Caco-2 (cell line): ENCODE data around the gene FBXO33. TPM values are rescaled to one million over a fixed set of nuclear protein-coding genes. Genes with fewer than 3 reads are reported as not detected.
"Not testable (repeated sequence)": the region's sequence is repeated elsewhere in the genome, so short reads cannot be mapped to it uniquely, and the experiment has no call there.

ENCODE experiments used
- BruUV-seq: library from RNA; stranded (reverse); fragments of 400-500 nt; replicated peaks from 2 replicates; lab custom pipeline; 2021; lab: Mats Ljungman, UMichigan
- CTCF ChIA-PET: fragments of 300-600 bp; sonication (Branson Sonifier 250); formaldehyde crosslinking; loops from one replicate; lab custom pipeline; 2022; ENCODE audit warnings: antibody characterized with exemption; lab: Charles Lee
- POLR2A ChIA-PET: fragments of 300-600 bp; sonication (Branson Sonifier 250); formaldehyde crosslinking; loops from one replicate; lab custom pipeline; 2022; ENCODE audit warnings: antibody characterized with exemption; lab: Charles Lee
- DNase-seq, 2 experiments: peaks; one replicate each; pipeline versions ENCODE4 v3.0.0 to v3.0.0-alpha.2; 2020 to 2022
- H3K27me3 ChIP-seq: replicated peaks from 2 replicates; pipeline ENCODE4 v1.6.0; 2011; ENCODE audit warnings: low read length; ENCODE audit not compliant: control insufficient read depth, insufficient read depth
- H3K36me3 ChIP-seq: 2 replicates; pipeline ENCODE4 v1.5.1; 2011; ENCODE audit warnings: low read length; ENCODE audit not compliant: control insufficient read depth, insufficient read depth
- H3K4me1 ChIP-seq: fragments of 250-450 bp; sonication (Bioruptor Pico); 2 replicates; pipeline ENCODE4 v1.5.1; 2020; ENCODE audit warnings: mild to moderate bottlenecking
- H3K4me3 ChIP-seq: 2 replicates; pipeline ENCODE4 v1.5.1; 2011; ENCODE audit warnings: low read depth, mild to moderate bottlenecking, control low read depth, low read length
- H3K9me3 ChIP-seq: fragments of 250-450 bp; sonication (Bioruptor Pico); 2 replicates; pipeline ENCODE4 v1.5.1; 2020; ENCODE audit warnings: mild to moderate bottlenecking, moderate library complexity
- H3K27ac Mint-ChIP-seq: one replicate; pipeline ENCODE4 v1.8.0; 2022; ENCODE audit warnings: mixed read lengths; ENCODE audit not compliant: unreplicated experiment
- H3K27me3 Mint-ChIP-seq: one replicate; pipeline ENCODE4 v1.8.0; 2022; ENCODE audit warnings: mixed read lengths; ENCODE audit not compliant: insufficient read depth, unreplicated experiment
- H3K36me3 Mint-ChIP-seq: one replicate; pipeline ENCODE4 v1.8.0; 2022; ENCODE audit warnings: mild to moderate bottlenecking, mixed read lengths; ENCODE audit not compliant: insufficient read depth, unreplicated experiment
- H3K4me1 Mint-ChIP-seq: one replicate; pipeline ENCODE4 v1.8.0; 2022; ENCODE audit warnings: low read depth, mixed read lengths; ENCODE audit not compliant: unreplicated experiment
- H3K4me3 Mint-ChIP-seq: one replicate; pipeline ENCODE4 v1.8.0; 2022; ENCODE audit warnings: mild to moderate bottlenecking, moderate library complexity, mixed read lengths; ENCODE audit not compliant: unreplicated experiment
- H3K9me3 Mint-ChIP-seq: one replicate; pipeline ENCODE4 v1.8.0; 2022; ENCODE audit warnings: mixed read lengths; ENCODE audit not compliant: unreplicated experiment
- intact Hi-C: fragments of 100-400 bp; cut with micrococcal nuclease; formaldehyde crosslinking; loops from one replicate; pipeline ENCODE4 v1.10.0; 2022; ENCODE audit not compliant: unreplicated experiment
- total RNA-seq: library from RNA; stranded (reverse); gene quantifications from 2 replicates; pipeline ENCODE4 v1.2.3, GENCODE V29; 2022
- TF ChIP-seq, protein P1 (sequence below), 2 experiments: fragments of 200-600 bp in 1 of 2; IDR thresholded peaks; 1 replicate in 1 of 2; 2 replicates in 1 of 2; pipeline versions ENCODE4 v1.5.1 to v1.8.0; 2011 to 2022; ENCODE audit warnings: antibody characterized with exemption in 1 of 2, control low read depth in 1 of 2, inconsistent platforms in 1 of 2, low read depth in 1 of 2, low read length in 1 of 2, mild to moderate bottlenecking in 1 of 2, moderate library complexity in 1 of 2; ENCODE audit not compliant: insufficient read depth in 1 of 2, severe bottlenecking in 1 of 2, unreplicated experiment in 1 of 2

The FBXO33 gene
- total RNA-seq, 1 experiment from 2014 or later, result 6.0 TPM

DNA sequence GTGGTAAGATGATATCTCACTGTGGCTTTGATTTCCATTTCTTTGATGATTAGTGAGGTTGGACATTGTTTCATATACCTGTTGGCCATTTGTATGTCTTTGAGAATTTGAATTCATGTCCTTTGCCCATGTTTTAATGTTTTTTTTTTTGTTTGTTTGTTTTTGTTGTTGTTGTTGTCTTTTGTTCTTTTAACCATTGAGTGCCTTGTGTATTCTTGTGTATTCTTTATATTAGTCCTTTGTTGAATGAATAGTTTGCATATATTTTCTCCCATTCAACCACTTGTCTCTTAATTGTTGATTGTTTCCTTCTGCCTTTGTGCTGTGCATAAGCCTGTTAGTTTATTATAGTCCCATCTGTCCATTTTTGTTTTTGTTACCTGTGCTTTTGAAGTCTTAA is 71.9 kb downstream of the FBXO33 start:
- Histone ChIP-seq H3K27me3 (no peaks in the 10 kb centered on the region), H3K36me3 (no peaks in the 10 kb centered on the region), H3K4me1 (no peaks in the 10 kb centered on the region), H3K9me3 (no peaks in the 10 kb centered on the region), H3K4me3 (no peak overlapping the region)
- H3K27ac Mint-ChIP-seq, result no peak overlapping the region
- H3K27me3 Mint-ChIP-seq, result no peaks in the 10 kb centered on the region
- POLR2A ChIA-PET, result no interaction called here
- CTCF ChIA-PET, result interaction anchor here (0.6 kb wide), 1 partner anchor 173 kb away, joined by 3 read pairs; no protein-coding TSS in a partner anchor
- H3K4me3 Mint-ChIP-seq, result no peak overlapping the region
- peaks cover 6% of the 10 kb centered on the region for H3K36me3 Mint-ChIP-seq
- TF ChIP-seq, protein P1, sequence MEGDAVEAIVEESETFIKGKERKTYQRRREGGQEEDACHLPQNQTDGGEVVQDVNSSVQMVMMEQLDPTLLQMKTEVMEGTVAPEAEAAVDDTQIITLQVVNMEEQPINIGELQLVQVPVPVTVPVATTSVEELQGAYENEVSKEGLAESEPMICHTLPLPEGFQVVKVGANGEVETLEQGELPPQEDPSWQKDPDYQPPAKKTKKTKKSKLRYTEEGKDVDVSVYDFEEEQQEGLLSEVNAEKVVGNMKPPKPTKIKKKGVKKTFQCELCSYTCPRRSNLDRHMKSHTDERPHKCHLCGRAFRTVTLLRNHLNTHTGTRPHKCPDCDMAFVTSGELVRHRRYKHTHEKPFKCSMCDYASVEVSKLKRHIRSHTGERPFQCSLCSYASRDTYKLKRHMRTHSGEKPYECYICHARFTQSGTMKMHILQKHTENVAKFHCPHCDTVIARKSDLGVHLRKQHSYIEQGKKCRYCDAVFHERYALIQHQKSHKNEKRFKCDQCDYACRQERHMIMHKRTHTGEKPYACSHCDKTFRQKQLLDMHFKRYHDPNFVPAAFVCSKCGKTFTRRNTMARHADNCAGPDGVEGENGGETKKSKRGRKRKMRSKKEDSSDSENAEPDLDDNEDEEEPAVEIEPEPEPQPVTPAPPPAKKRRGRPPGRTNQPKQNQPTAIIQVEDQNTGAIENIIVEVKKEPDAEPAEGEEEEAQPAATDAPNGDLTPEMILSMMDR (IDR thresholded peaks at IDR 0.05; ENCODE audit: insufficient read depth in 1 of 2, low read depth in 1 of 2, low read length in 1 of 2, severe bottlenecking in 1 of 2, unreplicated experiment in 1 of 2), result no peak
- H3K4me1 Mint-ChIP-seq, result no peaks in the 10 kb centered on the region
- BruUV-seq, result no TSS peak
- intact Hi-C loops, result no loop called here
- DNase-seq, result no peak
- no peaks in the 10 kb centered on the region for H3K9me3 Mint-ChIP-seq

DNA sequence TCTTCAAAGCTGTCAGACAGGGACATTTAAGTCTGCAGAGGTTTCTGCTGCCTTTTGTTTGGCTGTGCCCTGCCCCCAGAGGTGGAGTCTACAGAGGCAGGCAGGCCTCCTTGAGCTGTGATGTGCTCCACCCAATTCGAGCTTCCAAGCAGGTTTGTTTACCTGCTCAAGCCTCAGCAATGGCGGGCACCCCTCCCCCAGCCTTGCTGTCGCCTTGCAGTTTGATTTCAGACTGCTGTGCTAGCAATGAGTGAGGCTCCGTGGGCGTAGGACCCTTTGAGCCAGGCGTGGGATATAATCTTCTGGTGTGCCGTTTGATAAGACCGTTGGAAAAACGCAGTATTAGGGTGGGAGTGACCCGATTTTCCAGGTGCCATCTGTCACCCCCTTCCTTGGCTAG is 73.2 kb downstream of the FBXO33 start:
- H3K36me3 Mint-ChIP-seq, intact Hi-C loops, CTCF ChIA-PET: not testable (repeated sequence)

DNA sequence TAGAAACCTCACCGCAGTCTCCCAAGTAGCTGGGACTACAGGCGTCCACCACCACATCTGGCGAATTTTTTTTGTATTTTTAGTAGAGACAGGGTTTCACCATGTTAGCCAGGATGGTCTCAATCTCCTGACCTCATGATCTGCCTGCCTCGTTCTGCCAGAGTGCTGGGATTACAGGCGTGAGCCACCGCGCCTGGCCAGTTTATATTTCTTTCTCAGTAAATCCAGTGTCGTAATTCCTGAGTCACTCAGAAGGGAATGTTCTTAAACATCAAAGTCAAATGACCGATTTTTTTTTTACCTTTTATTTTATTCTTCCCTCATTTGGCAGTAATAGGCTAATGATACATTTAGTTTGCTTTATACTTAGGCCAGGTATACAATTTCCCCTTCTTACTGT is 80.5 kb downstream of the FBXO33 start:
- TF ChIP-seq, protein P1 (IDR thresholded peaks at IDR 0.05; ENCODE audit: insufficient read depth in 1 of 2, low read depth in 1 of 2, low read length in 1 of 2, severe bottlenecking in 1 of 2, unreplicated experiment in 1 of 2), result no peak
- H3K36me3 ChIP-seq, result no peaks in the 10 kb centered on the region

More for the DNA sequence above, 73.2 kb downstream of the FBXO33 start:
- H3K9me3 ChIP-seq, H3K4me3 Mint-ChIP-seq, H3K36me3 ChIP-seq, H3K4me1 Mint-ChIP-seq, H3K27ac Mint-ChIP-seq, DNase-seq, H3K27me3 Mint-ChIP-seq, BruUV-seq, H3K4me3 ChIP-seq, H3K9me3 Mint-ChIP-seq, POLR2A ChIA-PET, H3K27me3 ChIP-seq, H3K4me1 ChIP-seq: not testable (repeated sequence)

DNA sequence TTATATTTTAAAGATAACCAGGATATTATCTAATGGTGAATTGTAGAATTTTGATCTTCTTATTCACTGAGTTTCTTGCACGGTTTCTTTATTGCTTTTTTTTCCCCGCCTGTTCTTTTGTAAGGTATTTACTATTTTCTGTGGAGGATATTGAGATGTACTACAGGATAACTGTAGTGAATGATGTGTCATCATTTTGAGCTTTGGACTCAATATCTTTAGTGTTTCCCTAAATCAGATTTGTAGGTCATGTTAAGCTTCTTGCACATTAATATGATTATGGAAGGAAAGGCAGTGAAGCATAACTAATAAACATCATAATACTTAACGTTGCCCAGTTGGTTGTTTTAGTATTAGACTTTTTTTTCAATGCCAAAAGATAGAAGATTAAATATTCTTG is 81.4 kb downstream of the FBXO33 start:
- no peaks in the 10 kb centered on the region for H3K36me3 ChIP-seq
- Mint-ChIP-seq H3K27me3 (no peaks in the 10 kb centered on the region), H3K36me3 (peaks cover 23% of the 10 kb centered on the region), H3K4me1 (no peaks in the 10 kb centered on the region), H3K4me3 (no peak overlapping the region), H3K9me3 (peaks cover 10% of the 10 kb centered on the region), H3K27ac (no peak overlapping the region)
- no peak for DNase-seq
- H3K27me3 ChIP-seq, result no peaks in the 10 kb centered on the region
- intact Hi-C loops, result no loop called here
- ChIA-PET POLR2A (no interaction called here), CTCF (no interaction called here)
- H3K4me1 ChIP-seq, result no peaks in the 10 kb centered on the region
- H3K9me3 ChIP-seq, result peaks cover 6% of the 10 kb centered on the region
- TF ChIP-seq, protein P1 (IDR thresholded peaks at IDR 0.05; ENCODE audit: insufficient read depth in 1 of 2, low read depth in 1 of 2, low read length in 1 of 2, severe bottlenecking in 1 of 2, unreplicated experiment in 1 of 2), result no peak
- no peak overlapping the region for H3K4me3 ChIP-seq
- no TSS peak for BruUV-seq

More for the DNA sequence above, 80.5 kb downstream of the FBXO33 start:
- peaks cover 23% of the 10 kb centered on the region for H3K36me3 Mint-ChIP-seq
- DNase-seq, result no peak
- no peaks in the 10 kb centered on the region for H3K4me1 ChIP-seq
- no peak overlapping the region for H3K4me3 ChIP-seq
- peaks cover 10% of the 10 kb centered on the region for H3K9me3 Mint-ChIP-seq
- BruUV-seq, result no TSS peak
- POLR2A ChIA-PET, result no interaction called here
- H3K9me3 ChIP-seq, result peaks cover 6% of the 10 kb centered on the region
- H3K27me3 ChIP-seq, result no peaks in the 10 kb centered on the region
- CTCF ChIA-PET, result no interaction called here
- intact Hi-C loops, result no loop called here
- H3K27me3 Mint-ChIP-seq, result no peaks in the 10 kb centered on the region
- H3K4me3 Mint-ChIP-seq, result no peak overlapping the region
- no peaks in the 10 kb centered on the region for H3K4me1 Mint-ChIP-seq
- H3K27ac Mint-ChIP-seq, result no peak overlapping the region
